Dedifferentiated amniotic fluid mesenchymal stem cell (primary cell): Measurements from ENCODE around the gene SLC37A1.
"Not testable (repeated sequence)": the region's sequence is repeated elsewhere in the genome, so short reads cannot be mapped to it uniquely, and the experiment has no call there.

Experiments used
- DNase-seq: peaks from one replicate; pipeline ENCODE4 v3.0.0-alpha.2; 2016; ENCODE audit errors: extremely low spot score

SLC37A1 gene

GRCh38 chr21:42595283-42596187 lies 81.9 kb downstream of the SLC37A1 start:
- no peak for DNase-seq

DNA sequence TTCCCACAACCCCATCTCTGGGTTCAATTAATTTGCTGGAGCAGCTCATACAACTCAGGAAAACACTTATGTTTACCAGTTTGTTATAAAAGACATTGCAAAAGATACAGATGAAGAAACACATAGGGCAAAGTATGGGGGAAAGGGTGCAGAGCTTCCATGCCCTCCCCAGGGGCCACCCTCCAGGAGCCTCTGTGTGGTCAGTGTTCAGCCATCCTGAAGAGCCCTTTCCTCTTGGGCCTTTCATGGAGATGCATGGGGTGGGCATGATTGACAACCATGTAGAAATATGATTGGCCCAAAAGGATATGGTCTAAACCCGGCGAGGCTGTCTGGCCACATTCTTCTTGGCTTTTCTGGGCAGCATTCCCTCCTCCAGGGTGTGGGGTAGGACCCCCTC lies 83.0 kb downstream of the SLC37A1 start:
- DNase-seq = no peak

- no peak for DNase-seq
Observed at GRCh38 chr21:42597487-42598158, 84.0 kb downstream of the SLC37A1 start.

DNA sequence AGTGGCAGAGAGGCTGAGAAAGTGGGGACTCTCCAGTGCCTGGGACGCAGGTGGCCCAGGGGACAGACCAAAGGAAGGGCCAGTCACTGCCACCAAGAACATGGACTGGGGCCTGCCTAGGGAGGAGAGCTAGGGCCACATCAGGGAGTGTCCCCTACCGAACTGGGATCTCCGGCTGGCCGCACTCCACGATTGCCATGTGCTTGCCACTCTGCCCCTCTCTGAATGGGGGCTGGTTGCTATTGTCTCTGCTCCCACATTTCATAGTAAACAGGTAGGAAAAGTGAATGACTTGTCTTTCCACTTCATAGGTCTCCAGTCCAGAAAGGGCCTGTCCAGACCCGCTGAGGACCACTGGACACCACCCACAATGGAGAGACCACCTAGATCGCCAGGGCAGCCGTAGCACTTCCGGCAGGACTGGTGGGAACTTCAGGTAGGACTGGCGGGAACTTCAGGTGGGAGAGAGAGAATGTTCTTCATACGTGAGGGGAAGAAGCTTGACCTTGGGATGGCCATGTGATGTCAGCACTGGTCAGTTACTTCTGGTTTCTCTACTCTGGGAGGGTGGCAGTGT lies 84.6 kb downstream of the SLC37A1 start:
- no peak for DNase-seq

GRCh38 chr21:42599486-42599885 lies 85.8 kb downstream of the SLC37A1 start:
- no peak for DNase-seq

DNA sequence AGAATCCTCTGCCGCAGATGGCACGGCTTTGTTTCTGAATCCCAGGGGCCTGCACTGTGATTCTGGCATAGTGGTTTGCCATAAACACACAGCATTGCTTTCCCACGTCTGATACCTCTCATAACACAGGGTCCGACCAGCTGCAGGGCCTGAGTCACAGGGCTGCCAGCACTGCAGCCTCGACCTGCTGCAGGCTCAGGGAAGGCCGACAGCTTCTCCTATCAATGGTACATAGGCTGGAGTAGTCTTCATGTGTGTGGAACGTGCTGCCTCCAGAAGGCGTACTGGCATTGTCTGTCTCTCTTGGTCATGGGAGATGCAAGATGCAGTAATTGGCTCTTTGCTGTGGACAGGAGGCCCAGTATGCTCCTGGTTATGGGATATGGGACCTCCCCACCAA lies 86.3 kb downstream of the SLC37A1 start:
- DNase-seq = no peak

DNA sequence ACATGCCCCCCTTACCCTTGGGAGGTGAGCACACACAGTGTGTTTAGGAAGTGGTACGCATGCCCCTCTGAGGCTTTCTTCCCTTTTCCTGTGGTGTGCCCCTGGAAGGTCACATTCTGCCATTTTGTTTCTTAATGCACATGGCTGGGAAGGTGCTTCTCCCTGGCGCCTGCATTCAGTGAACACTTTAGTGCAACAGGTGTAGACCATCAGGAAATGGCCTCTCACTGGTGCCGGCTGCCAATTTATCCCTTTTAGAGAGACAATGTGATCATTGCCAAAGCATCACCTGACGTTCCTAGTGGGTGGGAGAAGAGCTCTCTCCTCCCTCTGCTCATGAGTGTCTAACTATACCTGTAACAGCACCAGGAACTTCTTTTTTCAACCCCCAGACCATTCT lies 88.0 kb downstream of the SLC37A1 start:
- DNase-seq = no peak

GRCh38 chr21:42607102-42607501 lies 93.5 kb downstream of the SLC37A1 start:
- no peak for DNase-seq

GRCh38 chr21:42607525-42608102 lies 94.0 kb downstream of the SLC37A1 start:
- DNase-seq = no peak

DNA sequence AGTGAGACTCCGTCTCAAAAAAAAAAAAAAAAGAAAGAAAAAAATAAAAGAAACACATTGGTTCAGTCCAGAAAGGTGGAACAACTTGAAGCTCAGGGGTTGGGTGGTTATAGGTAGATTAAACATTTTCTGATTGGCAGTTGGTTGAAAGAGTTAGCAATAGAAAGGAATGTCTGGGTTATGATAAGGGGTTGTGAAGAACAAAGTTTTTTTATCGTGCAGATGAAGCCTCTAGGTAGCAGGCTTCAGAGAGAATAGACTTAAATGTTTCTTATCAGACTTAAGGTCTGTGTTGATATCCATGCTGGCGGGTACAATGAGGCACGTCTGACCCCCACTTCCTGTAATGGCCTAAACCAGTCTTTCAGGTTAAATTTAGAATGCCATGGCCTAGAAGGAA lies 94.8 kb downstream of the SLC37A1 start:
- DNase-seq = no peak

GRCh38 chr21:42609811-42610210 lies 96.2 kb downstream of the SLC37A1 start:
- no peak for DNase-seq

GRCh38 chr21:42611852-42612251 lies 98.2 kb downstream of the SLC37A1 start:
- no peak for DNase-seq

DNA sequence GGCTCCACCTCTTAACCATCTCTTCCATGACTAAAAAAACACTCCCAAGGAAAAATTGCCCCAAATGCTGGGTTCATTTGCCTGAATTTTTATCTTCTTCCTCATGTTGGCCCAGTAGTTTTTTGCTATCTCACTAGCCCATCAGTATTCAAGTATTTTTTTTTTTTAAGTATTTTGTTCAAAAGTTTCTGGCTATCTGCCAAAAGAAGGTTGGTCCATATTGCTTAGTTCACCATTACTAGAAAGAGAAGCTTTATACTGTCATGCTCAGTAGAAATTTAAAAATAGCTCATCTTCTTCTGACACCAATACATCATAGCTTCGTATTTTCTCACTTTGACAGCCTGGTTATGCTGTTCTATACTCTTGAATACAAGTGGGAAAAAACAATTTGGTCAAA lies 98.7 kb downstream of the SLC37A1 start:
- no peak for DNase-seq

GRCh38 chr21:42613756-42614155 lies 100.1 kb downstream of the SLC37A1 start:
- DNase-seq = no peak

GRCh38 chr21:42614396-42614795 lies 100.7 kb downstream of the SLC37A1 start:
- no peak for DNase-seq

GRCh38 chr21:42614811-42615351 lies 101.2 kb downstream of the SLC37A1 start:
- DNase-seq = no peak

DNA sequence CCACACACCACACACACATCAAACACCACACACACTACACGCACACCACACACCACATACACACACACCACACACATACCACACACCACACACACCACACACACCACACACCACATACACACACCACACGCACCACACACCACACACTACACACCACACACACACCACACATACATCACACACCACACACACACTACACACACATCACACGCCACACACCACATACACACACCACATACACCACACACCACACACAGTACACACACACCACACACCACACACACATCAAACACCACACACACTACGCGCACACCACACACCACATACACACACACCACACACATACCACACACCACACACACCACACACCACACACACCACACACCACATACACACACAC lies 101.7 kb downstream of the SLC37A1 start:
- not testable (repeated sequence) for DNase-seq

DNA sequence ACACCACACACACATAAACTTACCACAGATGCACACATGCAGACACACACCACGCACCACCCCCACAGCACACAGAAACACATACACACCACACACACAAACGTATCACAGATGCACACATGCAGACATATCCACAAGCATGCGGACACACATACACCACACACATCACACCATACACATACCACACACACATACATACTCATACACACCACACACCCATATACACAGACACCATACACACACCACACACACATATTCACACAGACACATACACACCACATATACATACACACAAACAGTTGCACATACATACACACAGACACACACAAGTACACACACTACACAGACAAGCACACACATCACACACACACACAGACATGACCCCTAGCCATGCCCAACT lies 102.3 kb downstream of the SLC37A1 start:
- no peak for DNase-seq

- no peak for DNase-seq
Observed at GRCh38 chr21:42616446-42616845, 102.8 kb downstream of the SLC37A1 start.

DNA sequence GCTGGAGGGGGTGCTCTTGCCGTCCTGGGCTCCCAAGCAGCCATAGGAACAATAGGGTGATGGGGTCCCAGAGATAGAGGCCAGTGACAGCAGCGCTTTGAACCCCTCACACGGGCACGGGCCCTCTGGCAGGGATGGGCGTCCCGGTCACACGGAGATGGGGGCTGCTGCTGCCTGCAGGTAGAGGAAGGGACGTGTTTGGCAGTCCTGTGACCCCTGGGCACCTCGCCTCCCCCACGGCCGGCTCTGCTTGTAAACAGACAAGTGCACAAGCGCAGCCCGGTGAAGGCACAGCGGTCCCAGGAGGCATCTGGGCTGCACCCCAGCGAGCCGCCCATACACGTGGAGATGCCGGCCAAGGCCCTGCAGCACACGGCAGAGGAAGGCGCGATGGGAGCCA lies 103.3 kb downstream of the SLC37A1 start:
- no peak for DNase-seq

- DNase-seq = no peak
Observed at GRCh38 chr21:42617486-42617885, 103.8 kb downstream of the SLC37A1 start.

GRCh38 chr21:42618707-42619102 lies 105.1 kb downstream of the SLC37A1 start:
- no peak for DNase-seq
